Testis (tissue), 3 donors: ENCODE results near the gene TMEM63A. TPM values are rescaled to one million over a fixed set of nuclear protein-coding genes. Genes with fewer than 3 reads are reported as not detected.

Experiments
- DNase-seq: peaks from one replicate; pipeline ENCODE4 v3.0.0-alpha.2; 2019
- H3K27ac ChIP-seq, 2 donors: fragments of 200-600 bp; sonication (generic); one replicate each; pipeline ENCODE4 v1.5.1; 2019
- H3K27me3 ChIP-seq: fragments of 200-600 bp; sonication (generic); one replicate; pipeline ENCODE4 v1.5.1; 2019
- H3K36me3 ChIP-seq: fragments of 200-600 bp; sonication (generic); one replicate; pipeline ENCODE4 v1.5.1; 2017; ENCODE audit warnings: low read depth; ENCODE audit errors: missing control alignments
- H3K4me1 ChIP-seq: fragments of 200-600 bp; sonication (generic); one replicate; pipeline ENCODE4 v1.5.1; 2019
- H3K4me3 ChIP-seq, 2 donors: fragments of 200-600 bp; sonication (generic); one replicate each; pipeline ENCODE4 v1.5.1; 2017 to 2019
- H3K9me3 ChIP-seq: fragments of 200-600 bp; sonication (generic); one replicate; pipeline ENCODE4 v1.5.1; 2017
- POLR2A ChIP-seq: fragments of 450-650 bp; IDR thresholded peaks from one replicate; pipeline ENCODE4 v1.6.1; 2017; ENCODE audit warnings: antibody characterized with exemption, mild to moderate bottlenecking, moderate library complexity
- WGBS, 2 donors: methylation state at CpG; one replicate each; pipeline ENCODE4 v1.1.5; 2018; 5-methylcytosine and 5-hydroxymethylcytosine counted together
- intact Hi-C: fragments of 100-400 bp; cut with DNase I; formaldehyde crosslinking; loops from one replicate; pipeline ENCODE4 v1.15.1; 2023; ENCODE audit warnings: low total_unique reads
- polyA plus RNA-seq: library from polyadenylated mRNA; stranded (reverse); fragments of 350-450 nt; fragmentation: Illumina TruSeq; extraction: RNeasy Lipid Tissue Mini Kit (QIAGEN cat#74804); gene quantifications from one replicate; pipeline ENCODE4 v1.2.3, GENCODE V29; 2014; ENCODE audit warnings: low read depth, low replicate concordance; ENCODE audit not compliant: insufficient read depth
- total RNA-seq, 2 donors: library from RNA; depleted of rRNA; stranded (reverse); fragments of >200 nt; gene quantifications; one replicate each; pipeline ENCODE4 v1.2.3, GENCODE V29; 2016
- TF ChIP-seq, protein P1 (sequence below), 3 experiments: fragments of 450-650 bp in 2 of 3; fragments of 200-600 bp in 1 of 3; sonication (generic) in 1 of 3; IDR thresholded peaks; one replicate each; pipeline ENCODE4 v1.5.1; 2016 to 2019; ENCODE audit warnings: antibody characterized with exemption in 3 of 3, mild to moderate bottlenecking in 2 of 3, moderate library complexity in 1 of 3

Gene TMEM63A
- total and polyA plus RNA-seq, 3 donors from 2014 or later, result 13.6 to 51.7 (median 46.9) TPM

DNA sequence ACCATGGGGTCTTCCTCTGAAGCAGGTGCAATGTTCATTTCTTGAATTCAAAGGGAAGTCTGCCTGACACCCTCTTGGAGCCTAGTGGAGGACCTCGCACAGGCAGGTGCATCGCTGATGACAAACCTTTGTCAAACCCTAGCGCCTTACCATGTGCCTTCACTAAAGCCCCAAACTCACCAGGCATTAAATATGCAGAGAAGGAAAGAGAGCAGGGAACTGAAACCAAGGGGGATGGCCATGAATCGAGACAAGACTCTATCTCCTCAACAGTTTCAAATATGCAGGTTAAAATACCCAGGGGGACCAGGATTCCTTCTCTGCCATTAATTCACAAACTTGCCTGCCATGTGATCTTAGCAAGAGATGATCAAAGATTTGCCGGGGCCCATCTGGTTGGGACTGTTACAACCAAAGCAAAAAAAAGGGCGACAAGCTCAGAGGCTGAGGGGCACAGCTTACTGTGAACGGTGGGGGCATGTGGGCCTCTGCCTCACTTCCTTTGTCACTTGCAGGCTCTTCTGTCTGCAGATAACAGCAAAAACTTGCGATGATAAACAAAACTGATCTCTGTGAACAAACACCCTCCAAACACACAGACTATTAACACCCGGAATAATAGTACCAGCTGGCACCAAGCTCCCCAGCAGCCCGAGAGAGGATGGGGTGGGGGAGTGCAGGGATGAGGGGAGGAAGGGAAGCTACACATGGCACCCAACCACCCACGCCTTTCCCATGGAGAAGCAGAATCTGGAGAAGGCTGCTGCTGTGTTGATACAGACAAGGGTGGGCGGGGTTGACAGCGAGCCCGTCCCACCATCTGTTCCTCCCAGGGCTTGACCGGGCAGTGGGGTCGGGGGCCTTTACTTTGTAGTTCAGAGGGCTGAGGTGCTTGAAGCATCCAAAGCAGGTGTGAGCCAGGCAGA is 33.9 kb downstream of the TMEM63A start:
- Histone ChIP-seq H3K4me3 (no peak overlapping the region), H3K27ac (no peak overlapping the region), H3K4me1 (peaks cover 4% of the 10 kb centered on the region), H3K27me3 (no peaks in the 10 kb centered on the region), H3K9me3 (no peaks in the 10 kb centered on the region), H3K36me3 (no peaks in the 10 kb centered on the region)
- TF ChIP-seq POLR2A, result no peak
- TF ChIP-seq, protein P1, sequence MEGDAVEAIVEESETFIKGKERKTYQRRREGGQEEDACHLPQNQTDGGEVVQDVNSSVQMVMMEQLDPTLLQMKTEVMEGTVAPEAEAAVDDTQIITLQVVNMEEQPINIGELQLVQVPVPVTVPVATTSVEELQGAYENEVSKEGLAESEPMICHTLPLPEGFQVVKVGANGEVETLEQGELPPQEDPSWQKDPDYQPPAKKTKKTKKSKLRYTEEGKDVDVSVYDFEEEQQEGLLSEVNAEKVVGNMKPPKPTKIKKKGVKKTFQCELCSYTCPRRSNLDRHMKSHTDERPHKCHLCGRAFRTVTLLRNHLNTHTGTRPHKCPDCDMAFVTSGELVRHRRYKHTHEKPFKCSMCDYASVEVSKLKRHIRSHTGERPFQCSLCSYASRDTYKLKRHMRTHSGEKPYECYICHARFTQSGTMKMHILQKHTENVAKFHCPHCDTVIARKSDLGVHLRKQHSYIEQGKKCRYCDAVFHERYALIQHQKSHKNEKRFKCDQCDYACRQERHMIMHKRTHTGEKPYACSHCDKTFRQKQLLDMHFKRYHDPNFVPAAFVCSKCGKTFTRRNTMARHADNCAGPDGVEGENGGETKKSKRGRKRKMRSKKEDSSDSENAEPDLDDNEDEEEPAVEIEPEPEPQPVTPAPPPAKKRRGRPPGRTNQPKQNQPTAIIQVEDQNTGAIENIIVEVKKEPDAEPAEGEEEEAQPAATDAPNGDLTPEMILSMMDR (IDR thresholded peaks at IDR 0.05), result no peak
- no peak for DNase-seq
- intact Hi-C loops, result no loop called here
- 54 to 63% methylated on average over 16 of the region's 16 CpGs for WGBS, 2 donors

DNA sequence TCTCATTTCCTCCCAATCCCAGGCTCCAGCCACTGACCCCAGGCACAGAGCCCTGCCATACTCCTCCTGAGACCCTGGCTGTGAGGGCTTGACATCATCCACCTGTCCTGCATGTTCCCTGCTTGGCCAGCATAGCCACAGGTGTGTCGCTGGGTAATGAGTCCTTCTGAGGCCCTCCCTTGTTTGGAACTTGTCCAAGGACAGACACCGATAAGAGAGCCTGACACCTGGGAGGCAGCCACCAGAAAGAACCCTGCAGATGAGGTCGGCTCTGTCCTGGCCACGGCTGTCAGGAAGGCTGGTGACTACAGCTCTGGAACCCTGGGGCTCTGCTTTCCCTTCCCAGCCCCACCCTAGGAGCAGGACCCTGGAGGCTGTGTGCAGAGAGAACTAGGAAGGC is 34.6 kb downstream of the TMEM63A start:
- no peak for DNase-seq
- intact Hi-C loops, result no loop called here
- Histone ChIP-seq H3K4me1 (peaks cover 4% of the 10 kb centered on the region), H3K4me3 (no peak overlapping the region), H3K27me3 (no peaks in the 10 kb centered on the region), H3K36me3 (no peaks in the 10 kb centered on the region), H3K9me3 (no peaks in the 10 kb centered on the region), H3K27ac (no peak overlapping the region)
- TF ChIP-seq POLR2A, result no peak
- TF ChIP-seq, protein P1 (IDR thresholded peaks at IDR 0.05), result no peak
- WGBS, 2 donors, result 38 to 57% methylated on average over 4 of the region's 4 CpGs

DNA sequence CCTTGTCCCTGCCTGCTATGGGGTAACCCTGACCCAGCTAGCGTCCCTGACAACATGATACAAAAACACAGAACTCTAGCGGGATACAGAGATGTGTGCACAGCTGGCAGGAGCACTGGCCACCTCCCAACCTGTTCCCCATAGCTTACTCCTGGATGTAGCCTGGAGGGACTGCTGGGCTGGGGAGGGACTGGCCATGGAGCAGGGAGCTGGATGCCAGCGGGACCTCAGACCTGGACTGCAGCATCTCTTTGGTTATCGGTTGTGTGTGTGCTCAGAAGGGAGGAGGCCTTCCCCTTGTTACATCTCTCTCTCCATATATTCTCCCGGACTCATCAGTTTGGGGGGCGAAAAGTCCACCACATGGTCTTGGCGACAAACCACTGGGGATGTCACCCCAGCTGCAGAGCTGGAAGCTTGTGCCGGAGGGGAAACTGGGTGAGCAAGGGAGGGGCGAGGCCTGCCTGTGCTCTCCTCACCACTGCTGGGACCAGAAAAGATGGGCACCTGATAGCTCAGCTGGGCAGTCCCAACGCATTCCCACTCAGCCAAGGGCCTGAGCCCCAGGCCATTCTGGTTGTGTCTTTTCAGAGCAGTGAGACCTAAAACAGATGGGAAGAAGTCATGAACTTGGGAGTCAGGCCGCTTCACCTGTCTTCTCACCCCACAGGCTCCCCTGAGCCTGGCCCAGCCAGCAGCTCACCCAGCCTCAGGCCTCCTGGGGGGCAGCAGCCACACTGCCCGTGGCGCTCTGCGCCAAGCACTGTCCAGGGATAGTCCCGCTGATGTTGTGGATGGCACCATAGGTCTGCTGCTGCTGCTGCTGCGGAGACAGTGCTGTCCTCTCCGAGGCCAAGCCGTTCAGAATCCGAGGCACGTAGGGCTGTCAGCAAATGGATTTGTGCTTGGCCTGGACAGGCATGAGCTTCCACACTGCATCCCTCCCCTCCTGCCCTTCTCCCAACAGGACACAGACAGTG is 35.6 kb downstream of the TMEM63A start:
- H3K4me1 ChIP-seq, result peaks cover 4% of the 10 kb centered on the region
- no peak overlapping the region for H3K4me3 ChIP-seq
- H3K36me3 ChIP-seq, result no peaks in the 10 kb centered on the region
- no peak overlapping the region for H3K27ac ChIP-seq
- no peak for DNase-seq
- no peaks in the 10 kb centered on the region for H3K9me3 ChIP-seq
- intact Hi-C loops, result no loop called here
- 76 to 84% methylated on average over 16 to 20 of the region's 20 CpGs for WGBS, 2 donors
- no peak for TF ChIP-seq POLR2A
- TF ChIP-seq, protein P1 (IDR thresholded peaks at IDR 0.05), result no peak
- no peaks in the 10 kb centered on the region for H3K27me3 ChIP-seq

DNA sequence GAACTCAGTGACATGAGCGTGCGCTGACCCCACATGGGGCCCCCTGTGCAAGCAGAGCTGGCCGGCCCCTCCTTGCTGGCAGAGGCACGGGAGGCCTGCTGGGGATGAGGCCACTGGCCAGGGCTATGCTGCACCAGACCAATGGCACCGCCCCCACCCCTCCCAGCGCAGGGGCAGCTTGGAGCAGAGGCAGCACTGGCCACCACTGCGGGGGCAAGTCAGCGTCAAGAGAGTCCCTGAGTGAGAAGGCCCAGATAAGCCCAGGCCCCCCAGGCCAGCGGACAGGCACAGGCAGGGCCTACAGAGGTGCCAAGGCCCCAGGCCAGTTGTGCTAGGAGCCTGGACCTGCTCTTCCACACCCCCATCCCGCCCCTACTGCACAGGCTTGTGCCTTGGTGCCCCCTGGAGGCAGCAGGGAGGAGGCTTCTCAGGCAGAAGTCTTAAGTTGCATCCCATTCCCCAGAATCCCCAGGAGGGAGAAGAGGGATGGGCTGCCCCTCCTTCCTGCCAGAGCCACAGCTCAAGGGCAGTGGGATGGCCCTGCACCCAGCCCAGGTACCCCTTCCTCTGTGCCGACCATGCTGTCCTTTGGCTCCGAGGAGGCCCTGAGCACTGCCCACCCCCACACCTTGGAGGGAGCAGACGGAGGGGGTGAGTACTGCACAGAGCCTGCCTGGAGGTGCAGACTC is 36.5 kb downstream of the TMEM63A start:
- no peaks in the 10 kb centered on the region for H3K36me3 ChIP-seq
- intact Hi-C loops, result no loop called here
- TF ChIP-seq, protein P1 (IDR thresholded peaks at IDR 0.05), result peak; percentile 61 to 68 (median 64)
- no peak for TF ChIP-seq POLR2A
- 42 to 56% methylated on average over 2 to 13 of the region's 13 CpGs for WGBS, 2 donors
- no peaks in the 10 kb centered on the region for H3K27me3 ChIP-seq
- peak overlapping the region in 1 of 2 donors; percentile 45 for H3K27ac ChIP-seq
- no peaks in the 10 kb centered on the region for H3K9me3 ChIP-seq
- DNase-seq, result peak; percentile 86
- no peak overlapping the region for H3K4me3 ChIP-seq
- peaks cover 4% of the 10 kb centered on the region for H3K4me1 ChIP-seq
